HL-60 (cell line): ENCODE data around the gene RPL35.

Experiments
- CTCF ChIP-seq: IDR thresholded peaks from one replicate; pipeline ENCODE4 v1.5.1; 2011; ENCODE audit warnings: low read length, control low read depth, inconsistent platforms; ENCODE audit not compliant: insufficient read depth
- SPI1 ChIP-seq: IDR thresholded peaks from 2 replicates; pipeline ENCODE4 v1.6.1; 2012; ENCODE audit warnings: low read depth, mild to moderate bottlenecking, borderline replicate concordance

GRCh38 chr9:124841075-124841821 is 20.5 kb downstream of the RPL35 start:
- TF ChIP-seq CTCF (no peak), SPI1 (no peak)
